ENCODE data around the gene PIR.

PIR gene

DNA sequence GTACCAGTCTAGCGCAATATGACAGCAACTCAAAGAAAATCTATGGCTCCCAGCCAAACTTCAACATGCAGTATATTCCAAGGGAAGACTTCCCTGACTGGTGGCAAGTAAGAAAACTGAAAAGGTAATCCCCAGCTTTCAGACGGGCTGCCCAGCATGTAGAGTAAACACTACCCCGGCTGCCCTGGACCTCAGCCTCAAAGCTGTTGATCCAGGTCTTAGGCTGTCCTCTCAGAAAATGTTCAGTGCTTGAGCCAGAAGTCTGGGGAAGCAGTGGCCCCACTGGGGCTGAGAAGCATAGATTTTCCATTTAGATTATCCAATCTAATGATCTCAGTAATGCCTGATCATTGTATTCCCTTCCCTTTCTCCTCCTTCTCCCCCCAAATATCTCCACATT is 29.3 kb upstream of the PIR start:
- CTCF ChIA-PET = no interaction called here
- TF ChIP-seq, protein P1, sequence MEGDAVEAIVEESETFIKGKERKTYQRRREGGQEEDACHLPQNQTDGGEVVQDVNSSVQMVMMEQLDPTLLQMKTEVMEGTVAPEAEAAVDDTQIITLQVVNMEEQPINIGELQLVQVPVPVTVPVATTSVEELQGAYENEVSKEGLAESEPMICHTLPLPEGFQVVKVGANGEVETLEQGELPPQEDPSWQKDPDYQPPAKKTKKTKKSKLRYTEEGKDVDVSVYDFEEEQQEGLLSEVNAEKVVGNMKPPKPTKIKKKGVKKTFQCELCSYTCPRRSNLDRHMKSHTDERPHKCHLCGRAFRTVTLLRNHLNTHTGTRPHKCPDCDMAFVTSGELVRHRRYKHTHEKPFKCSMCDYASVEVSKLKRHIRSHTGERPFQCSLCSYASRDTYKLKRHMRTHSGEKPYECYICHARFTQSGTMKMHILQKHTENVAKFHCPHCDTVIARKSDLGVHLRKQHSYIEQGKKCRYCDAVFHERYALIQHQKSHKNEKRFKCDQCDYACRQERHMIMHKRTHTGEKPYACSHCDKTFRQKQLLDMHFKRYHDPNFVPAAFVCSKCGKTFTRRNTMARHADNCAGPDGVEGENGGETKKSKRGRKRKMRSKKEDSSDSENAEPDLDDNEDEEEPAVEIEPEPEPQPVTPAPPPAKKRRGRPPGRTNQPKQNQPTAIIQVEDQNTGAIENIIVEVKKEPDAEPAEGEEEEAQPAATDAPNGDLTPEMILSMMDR (IDR thresholded peaks at IDR 0.05; ENCODE audit: control extremely low read depth, extremely low read depth, low read depth, missing control alignments) = no peak
- DNase-seq (ENCODE audit: extremely low spot score) = no peak
- POLR2A ChIA-PET = no interaction called here

DNA sequence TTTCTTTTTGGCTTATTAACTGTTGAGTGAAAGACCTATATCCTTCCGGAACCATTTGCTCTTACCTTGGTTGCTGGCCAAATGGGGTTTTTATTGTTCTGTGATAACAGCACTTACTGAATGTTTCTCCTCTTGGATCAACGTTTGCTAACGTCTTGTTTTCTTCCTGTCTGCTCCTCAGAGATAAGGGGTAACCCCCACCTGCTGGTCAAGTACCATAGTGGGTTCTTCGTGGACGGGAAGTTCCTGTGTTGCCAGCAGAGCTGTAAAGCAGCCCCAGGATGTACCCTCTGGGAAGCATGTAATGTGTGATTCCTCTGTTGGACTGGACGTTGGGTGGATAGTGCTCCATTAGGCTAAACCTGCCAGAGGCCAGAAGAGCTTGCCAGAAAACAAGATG is 22.8 kb upstream of the PIR start:
- DNase-seq (ENCODE audit: extremely low spot score) = no peak
- ChIA-PET CTCF (no interaction called here), POLR2A (no interaction called here)
- TF ChIP-seq, protein P1 (IDR thresholded peaks at IDR 0.05; ENCODE audit: control extremely low read depth, extremely low read depth, low read depth, missing control alignments) = no peak

DNA sequence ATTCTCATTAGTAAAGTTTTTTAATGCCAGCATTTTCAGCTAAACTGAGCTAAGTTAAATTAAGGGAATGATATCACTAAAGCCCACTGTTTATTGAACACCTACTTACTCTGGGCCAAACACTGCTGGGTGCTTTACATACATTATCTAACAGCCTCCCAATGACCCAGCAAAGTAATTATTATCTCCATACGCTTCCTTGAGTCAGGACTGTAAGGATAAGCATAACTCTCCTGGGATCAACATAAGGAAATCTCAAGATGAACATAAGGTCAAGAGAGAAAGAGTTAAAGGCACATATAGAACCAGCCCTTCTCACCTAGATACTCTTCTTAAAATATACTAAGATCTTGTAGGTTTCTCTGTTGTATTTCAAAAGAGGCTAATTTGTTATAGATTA is 21.1 kb upstream of the PIR start:
- TF ChIP-seq, protein P1 (IDR thresholded peaks at IDR 0.05; ENCODE audit: control extremely low read depth, extremely low read depth, low read depth, missing control alignments) = no peak
- ChIA-PET CTCF (no interaction called here), POLR2A (no interaction called here)
- DNase-seq (ENCODE audit: extremely low spot score) = no peak

DNA sequence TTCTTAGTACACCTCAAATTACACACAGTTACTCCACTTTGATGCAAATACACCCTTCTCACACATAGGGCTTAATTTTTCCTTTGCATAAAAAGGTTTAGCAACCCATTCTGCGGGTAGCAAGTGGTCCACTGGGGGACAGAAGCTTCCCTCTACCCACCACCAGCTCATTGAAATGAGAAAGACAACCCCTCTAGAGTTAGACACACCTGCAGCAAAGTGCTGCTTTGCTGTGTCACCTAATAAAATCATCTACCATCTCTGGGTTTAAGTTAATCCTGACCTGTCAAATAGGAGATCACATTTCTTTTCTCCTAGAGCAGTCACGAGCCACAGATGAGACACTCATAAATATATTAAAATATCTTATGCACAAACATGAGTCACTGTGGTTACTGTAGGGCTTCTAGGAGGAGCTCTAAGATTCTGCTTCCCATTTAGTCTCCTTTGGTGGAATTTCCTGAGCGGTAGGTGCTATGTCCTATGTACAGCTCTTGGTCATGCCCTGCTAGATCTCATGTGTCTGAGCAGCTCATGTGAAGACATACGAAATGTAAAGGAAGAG is 19.4 kb upstream of the PIR start:
- ChIA-PET POLR2A (no interaction called here), CTCF (interaction anchor here (1.0 kb wide), 1 partner anchor 9 kb away, joined by 3 read pairs; no protein-coding TSS in a partner anchor)
- TF ChIP-seq, protein P1 (IDR thresholded peaks at IDR 0.05; ENCODE audit: control extremely low read depth, extremely low read depth, low read depth, missing control alignments) = no peak
- DNase-seq (ENCODE audit: extremely low spot score) = no peak

DNA sequence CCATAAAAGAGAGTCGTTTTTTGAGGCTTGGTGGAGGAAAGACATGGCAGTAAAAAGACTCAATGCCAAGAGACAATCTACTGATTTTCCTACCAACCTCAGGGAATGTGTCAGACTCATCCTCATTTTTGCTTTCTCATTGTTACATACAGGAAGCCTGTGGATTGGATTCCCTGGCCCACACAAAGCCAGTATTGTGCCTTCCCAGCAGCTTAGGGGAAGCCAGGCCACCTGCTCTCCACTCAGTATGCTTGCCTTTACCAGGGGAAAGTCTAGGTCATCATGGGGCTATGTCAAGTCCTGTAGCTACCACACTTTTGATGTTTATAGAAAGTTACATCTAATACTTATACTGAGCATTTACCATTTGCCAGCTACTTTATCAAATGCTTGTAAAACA is 18.4 kb upstream of the PIR start:
- DNase-seq (ENCODE audit: extremely low spot score) = no peak
- ChIA-PET POLR2A (no interaction called here), CTCF (no interaction called here)
- TF ChIP-seq, protein P1 (IDR thresholded peaks at IDR 0.05; ENCODE audit: control extremely low read depth, extremely low read depth, low read depth, missing control alignments) = no peak

DNA sequence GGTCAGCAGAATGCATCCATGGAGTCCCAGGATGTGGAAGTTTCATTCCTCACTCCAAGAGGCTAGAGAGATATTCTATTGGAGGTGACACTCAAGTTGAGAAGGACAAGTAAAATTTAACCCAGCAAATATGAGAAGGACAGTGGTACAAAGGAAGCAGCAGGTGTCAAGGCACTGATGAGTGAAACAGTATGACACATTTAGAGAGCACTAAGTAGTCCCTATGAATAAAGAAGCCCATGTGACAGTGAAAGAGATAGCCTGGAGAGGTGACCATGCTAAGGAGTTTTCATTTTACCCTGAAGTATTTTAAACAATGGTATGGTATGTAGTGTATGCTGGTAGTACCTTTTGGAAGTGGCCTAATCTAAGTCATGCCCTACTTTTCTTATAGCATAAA is 16.7 kb upstream of the PIR start:
- POLR2A ChIA-PET = no interaction called here
- TF ChIP-seq, protein P1 (IDR thresholded peaks at IDR 0.05; ENCODE audit: control extremely low read depth, extremely low read depth, low read depth, missing control alignments) = no peak
- CTCF ChIA-PET = no interaction called here
- DNase-seq (ENCODE audit: extremely low spot score) = no peak

DNA sequence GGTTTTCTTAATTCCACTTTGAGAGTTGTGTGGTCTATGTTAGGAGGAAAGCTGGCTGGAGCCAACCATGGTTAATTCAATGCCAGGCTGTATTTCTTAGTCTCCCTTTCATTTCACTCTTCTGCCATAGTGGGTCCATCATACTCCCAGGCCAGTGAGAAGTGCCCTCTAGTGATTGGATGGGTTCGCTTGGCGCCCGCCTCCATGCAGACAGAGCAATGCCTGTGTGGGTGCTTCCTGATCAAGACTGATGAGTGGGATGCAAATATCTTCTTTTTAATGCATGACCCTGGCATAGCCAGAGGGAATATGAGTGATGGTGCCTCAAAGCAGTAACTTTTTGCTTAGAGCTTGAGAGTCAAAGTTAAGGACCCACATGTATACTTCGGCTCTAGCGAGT is 13.9 kb upstream of the PIR start:
- POLR2A ChIA-PET = no interaction called here
- no peak for DNase-seq (ENCODE audit: extremely low spot score)
- TF ChIP-seq, protein P1 (IDR thresholded peaks at IDR 0.05; ENCODE audit: control extremely low read depth, extremely low read depth, low read depth, missing control alignments) = no peak
- CTCF ChIA-PET = interaction anchor here (0.9 kb wide), 1 partner anchor 13 kb away, joined by 3 read pairs; no protein-coding TSS in a partner anchor

Measured in GM10248 (cell line).